ENCODE results near the gene CFAP52. TPM values are rescaled to one million over a fixed set of nuclear protein-coding genes. Genes with fewer than 3 reads are reported as not detected.
"Not testable (repeated sequence)": the region's sequence is repeated elsewhere in the genome, so short reads cannot be mapped to it uniquely, and the experiment has no call there.

Gene CFAP52
- total RNA-seq, 4 donors from 2014 or later = 0.27 to 0.78 TPM; not detected in 2

- H3K9me3 ChIP-seq = no peaks in the 10 kb centered on the region
- H3K4me3 ChIP-seq (replicated peaks in 1 of 3) = no peak overlapping the region
- no peak for TF ChIP-seq POLR2A (IDR thresholded peaks at IDR 0.05)
- no peak for TF ChIP-seq CTCF (IDR thresholded peaks at IDR 0.05)
- H3K27me3 ChIP-seq = no peaks in the 10 kb centered on the region
- no peak overlapping the region for H3K27ac ChIP-seq
- no peaks in the 10 kb centered on the region for H3K36me3 ChIP-seq
- intact Hi-C loops (cut with DNase I) = no loop called here
- no peaks in the 10 kb centered on the region for H3K4me1 ChIP-seq
- 95 to 96% methylated on average over 11 of the region's 11 CpGs for WGBS, 2 donors
- DNase-seq = no peak
Measured at GRCh38 chr17:9632741-9633140, 56.3 kb downstream of the CFAP52 start.

- Histone ChIP-seq H3K4me1 (no peaks in the 10 kb centered on the region), H3K36me3 (no peaks in the 10 kb centered on the region), H3K4me3 (replicated peaks in 1 of 3) (no peak overlapping the region), H3K9me3 (no peaks in the 10 kb centered on the region), H3K27me3 (no peaks in the 10 kb centered on the region), H3K27ac (no peak overlapping the region)
- no peak for DNase-seq
- WGBS, 2 donors = 89 to 97% methylated on average over 6 of the region's 6 CpGs
- intact Hi-C loops (cut with DNase I) = no loop called here
- TF ChIP-seq CTCF (IDR thresholded peaks at IDR 0.05) = no peak
- no peak for TF ChIP-seq POLR2A (IDR thresholded peaks at IDR 0.05)
Measured at GRCh38 chr17:9635340-9635739, 58.9 kb downstream of the CFAP52 start.

- H3K36me3 ChIP-seq = no peaks in the 10 kb centered on the region
- intact Hi-C loops (cut with DNase I) = no loop called here
- H3K4me1 ChIP-seq = no peaks in the 10 kb centered on the region
- DNase-seq = no peak
- no peak for TF ChIP-seq CTCF (IDR thresholded peaks at IDR 0.05)
- no peak for TF ChIP-seq POLR2A (IDR thresholded peaks at IDR 0.05)
- H3K27me3 ChIP-seq = no peaks in the 10 kb centered on the region
- H3K27ac ChIP-seq = no peak overlapping the region
- WGBS, 2 donors = 85 to 90% methylated on average over 12 of the region's 12 CpGs
- no peaks in the 10 kb centered on the region for H3K9me3 ChIP-seq
- H3K4me3 ChIP-seq (replicated peaks in 1 of 3) = no peak overlapping the region
Measured at GRCh38 chr17:9636501-9636900, 60.1 kb downstream of the CFAP52 start.

- 91 to 97% methylated on average over 5 of the region's 5 CpGs for WGBS, 2 donors
- H3K27me3 ChIP-seq; H3K27ac ChIP-seq; H3K4me3 ChIP-seq (replicated peaks in 1 of 3); intact Hi-C loops (cut with DNase I); H3K36me3 ChIP-seq; DNase-seq; H3K4me1 ChIP-seq; H3K9me3 ChIP-seq: not testable (repeated sequence)
Measured at GRCh38 chr17:9640388-9640787, 63.9 kb downstream of the CFAP52 start.

GRCh38 chr17:9643611-9644010 is 67.2 kb downstream of the CFAP52 start:
- Histone ChIP-seq H3K4me1 (peaks cover 0 to 3% of the 10 kb centered on the region in 2 donors), H3K36me3 (no peaks in the 10 kb centered on the region), H3K4me3 (replicated peaks in 1 of 3) (no peak overlapping the region), H3K9me3 (no peaks in the 10 kb centered on the region), H3K27me3 (no peaks in the 10 kb centered on the region), H3K27ac (no peak overlapping the region)
- intact Hi-C loops (cut with DNase I) = no loop called here
- DNase-seq = no peak
- no peak for TF ChIP-seq POLR2A (IDR thresholded peaks at IDR 0.05)
- TF ChIP-seq CTCF (IDR thresholded peaks at IDR 0.05) = no peak
- 91 to 95% methylated on average over 5 of the region's 5 CpGs for WGBS, 2 donors
